GM18858 (cell line): ENCODE data around the gene RAC3.

Experiments used
- ATAC-seq: cut with Tn5 transposase; IDR thresholded peaks from one replicate; pipeline ENCODE4 v1.9.1; 2021; ENCODE audit not compliant: unreplicated experiment

The RAC3 gene

DNA sequence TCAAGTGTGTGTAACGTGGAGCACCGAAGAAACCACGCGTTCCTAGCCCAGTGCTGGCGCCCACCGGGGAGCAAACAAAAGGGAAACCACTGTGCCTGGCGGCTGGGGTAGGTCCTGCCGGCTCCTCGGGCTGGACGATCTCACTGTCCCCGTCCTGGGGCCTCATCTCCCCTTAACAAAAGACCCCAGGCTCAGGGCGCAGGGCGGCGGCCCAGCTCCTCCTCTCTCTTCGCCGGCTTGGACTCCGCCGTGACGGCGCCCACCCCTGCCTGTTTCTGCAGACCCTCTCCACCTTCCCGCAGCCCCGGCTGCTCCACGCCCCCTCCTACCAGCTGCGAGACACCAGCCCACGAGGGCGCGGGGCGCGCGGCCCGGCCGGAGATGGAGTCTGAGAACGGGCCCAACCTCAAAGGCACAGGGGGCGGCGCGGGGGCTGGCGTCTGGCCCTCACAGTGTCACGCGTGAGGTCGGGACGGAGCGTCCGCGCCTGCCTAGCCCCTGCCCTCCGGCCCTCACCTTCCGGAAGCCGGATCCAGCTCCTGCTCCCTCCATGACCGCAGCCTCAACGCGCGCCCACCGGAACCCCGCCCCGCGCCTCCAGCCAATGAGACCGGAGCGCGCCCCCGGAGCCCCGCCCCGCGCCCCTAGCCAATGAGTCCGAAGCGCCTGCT lies 9.0 kb upstream of the RAC3 start, which contains the start of gene CENPX:
Gene CENPX, minus strand, starts transcription at position 569 of the 671 bp plus-strand sequence. Its CDS starts 17 bp downstream, at position 552.
- no peak for ATAC-seq

DNA sequence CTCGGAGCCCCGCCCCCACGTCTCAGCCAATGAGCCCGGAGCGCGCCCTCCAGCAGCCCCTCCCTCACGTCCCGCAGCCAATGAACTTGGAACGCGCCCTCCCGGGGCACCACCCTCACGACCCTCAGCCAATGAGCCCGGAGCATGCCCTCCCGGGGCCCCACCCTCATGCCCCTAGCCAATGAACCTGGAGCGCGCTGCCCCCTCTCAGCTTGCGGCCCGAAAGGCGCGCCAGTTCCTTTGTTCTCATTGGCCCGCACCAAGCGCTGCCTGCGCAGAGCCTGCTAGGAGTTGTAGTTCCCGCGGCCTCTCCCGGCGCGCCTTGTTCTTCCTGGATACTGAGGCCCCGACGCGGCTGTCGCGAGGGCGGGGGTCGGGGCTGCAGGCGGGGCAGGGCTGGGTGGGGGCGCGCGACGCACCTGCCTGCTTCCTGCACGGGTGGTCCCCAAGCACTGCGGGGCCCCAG lies 8.5 kb upstream of the RAC3 start, which contains the start of gene LRRC45:
Gene LRRC45, plus strand, starts transcription at position 325 of the 466 bp plus-strand sequence. CDS start 339 bp downstream, outside the sequence.
- ATAC-seq, result peak; percentile 75

DNA sequence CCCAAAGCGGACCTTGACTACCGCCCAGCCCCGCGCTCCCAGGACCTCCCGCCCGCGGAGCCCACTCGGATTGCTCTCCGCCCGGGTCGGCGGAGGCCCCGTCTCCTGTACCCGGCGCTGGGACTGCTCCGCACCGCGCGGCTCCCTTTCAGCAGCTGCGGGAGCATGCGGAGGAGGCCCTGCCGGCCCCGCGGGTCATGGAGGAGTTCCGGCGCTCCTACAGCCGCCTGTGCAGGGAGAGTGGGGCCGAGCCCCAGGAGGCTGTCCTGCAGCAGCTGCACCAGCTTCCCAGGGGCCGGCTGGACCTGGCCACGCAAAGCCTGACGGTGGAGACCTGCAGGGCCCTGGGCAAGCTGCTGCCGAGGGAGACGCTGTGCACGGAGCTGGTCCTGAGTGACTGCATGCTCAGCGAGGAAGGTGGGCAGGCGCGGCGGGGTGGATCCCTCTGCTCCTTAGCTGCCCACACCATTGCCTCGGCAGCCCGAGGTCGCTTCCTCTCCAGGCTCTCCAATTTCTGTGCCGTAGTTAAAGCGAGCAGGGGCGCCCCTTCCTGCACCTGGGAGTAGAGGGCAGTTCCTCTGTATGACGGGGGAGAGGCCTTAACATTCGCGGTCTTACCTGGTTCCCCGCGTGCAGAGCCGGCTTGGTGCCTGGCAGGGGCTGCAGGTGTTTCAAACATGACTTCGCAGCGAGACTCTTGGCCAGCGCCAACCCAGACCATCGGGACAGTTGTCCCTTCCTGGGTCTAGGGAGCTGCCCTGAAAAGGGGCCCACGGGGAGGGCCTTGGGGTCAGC lies 7.8 kb upstream of the RAC3 start:
- peak; percentile 2 for ATAC-seq

DNA sequence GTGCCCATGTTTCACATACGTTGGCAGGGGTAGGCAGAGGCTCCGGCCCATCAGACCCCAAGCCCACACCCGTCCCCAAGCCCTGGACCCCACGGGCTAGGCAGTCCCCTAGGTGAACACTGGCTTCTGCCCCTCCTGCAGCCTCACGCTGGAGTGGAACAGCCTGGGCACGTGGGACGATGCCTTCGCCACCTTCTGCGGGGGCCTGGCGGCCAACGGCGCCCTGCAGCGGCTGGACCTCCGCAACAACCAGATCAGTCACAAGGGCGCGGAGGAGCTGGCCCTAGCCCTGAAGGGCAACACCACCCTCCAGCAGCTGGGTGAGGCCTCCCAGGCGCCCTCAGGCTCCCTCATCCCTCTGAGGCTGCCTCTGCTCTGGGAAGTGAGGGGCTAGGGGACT lies 6.6 kb upstream of the RAC3 start:
- no peak for ATAC-seq

DNA sequence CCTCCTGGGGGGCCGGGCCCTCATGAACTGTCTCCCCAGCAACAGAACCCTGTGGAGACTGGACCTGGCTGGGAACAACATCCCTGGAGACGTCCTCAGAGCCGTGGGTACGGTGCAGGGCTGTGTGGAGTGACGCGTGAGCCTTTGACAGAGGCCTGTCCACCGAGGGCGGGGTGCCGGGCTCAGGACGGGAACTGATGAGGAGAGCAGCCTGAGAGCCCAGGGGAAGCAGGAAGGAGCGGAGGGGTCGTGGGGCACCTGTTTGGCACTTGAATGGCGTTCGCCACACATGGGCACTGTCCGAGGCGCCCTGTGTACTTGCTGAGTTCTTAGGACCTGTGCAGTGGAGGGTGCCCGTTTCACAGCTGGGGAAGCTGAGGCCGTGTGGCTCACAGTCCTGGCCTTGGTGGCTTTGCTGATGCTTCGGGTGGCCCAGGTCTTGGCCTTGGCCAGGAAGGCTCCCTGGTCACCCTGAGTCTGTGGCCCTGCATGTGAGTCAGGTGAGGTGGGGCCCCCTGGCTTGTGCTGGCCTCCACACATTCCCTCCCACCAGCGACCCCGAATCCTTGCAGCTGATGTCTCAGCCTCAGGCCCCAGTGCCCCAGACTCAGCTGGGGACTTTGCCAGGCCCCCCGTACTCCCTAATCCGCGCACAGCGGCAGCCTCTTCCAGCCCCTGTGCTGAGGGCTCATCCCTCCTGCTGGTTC lies 5.9 kb upstream of the RAC3 start:
- ATAC-seq, result no peak

DNA sequence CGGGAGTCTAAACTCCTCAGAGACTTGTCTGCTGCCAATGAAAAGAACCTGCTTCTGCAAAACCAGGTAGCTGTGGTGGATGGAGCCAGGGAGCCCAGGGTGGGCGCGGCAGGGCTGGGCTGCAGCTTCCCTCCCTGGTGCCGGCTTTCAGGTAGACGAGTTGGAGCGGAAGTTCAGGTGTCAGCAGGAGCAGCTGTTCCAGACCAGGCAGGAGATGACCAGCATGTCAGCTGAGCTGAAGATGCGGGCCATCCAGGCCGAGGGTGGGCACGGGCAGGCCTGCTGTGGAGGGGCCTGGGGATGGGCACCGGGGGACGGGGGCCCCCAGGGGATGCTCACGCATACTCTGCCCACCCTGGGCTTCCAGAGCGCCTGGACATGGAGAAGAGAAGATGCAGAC lies 3.2 kb upstream of the RAC3 start:
- no peak for ATAC-seq

DNA sequence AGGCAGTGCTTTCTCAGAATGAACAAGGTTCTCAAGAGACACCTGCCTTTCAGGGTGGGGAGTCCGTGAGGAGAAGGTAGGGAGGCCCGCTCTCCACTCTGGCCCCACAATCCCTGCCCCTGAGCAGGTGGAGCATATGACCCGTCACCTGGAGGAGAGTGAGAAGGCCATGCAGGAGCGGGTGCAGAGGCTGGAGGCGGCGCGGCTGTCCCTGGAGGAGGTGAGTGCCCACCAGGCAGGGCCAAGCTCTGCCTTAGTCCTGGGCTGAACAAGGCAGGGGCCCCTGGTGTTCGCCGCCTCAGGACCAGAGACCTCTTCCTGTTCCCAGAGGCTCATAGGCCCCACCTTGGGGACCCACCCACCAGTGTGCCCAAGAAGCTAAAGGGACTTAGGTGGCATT lies 2.5 kb upstream of the RAC3 start:
- ATAC-seq, result no peak

DNA sequence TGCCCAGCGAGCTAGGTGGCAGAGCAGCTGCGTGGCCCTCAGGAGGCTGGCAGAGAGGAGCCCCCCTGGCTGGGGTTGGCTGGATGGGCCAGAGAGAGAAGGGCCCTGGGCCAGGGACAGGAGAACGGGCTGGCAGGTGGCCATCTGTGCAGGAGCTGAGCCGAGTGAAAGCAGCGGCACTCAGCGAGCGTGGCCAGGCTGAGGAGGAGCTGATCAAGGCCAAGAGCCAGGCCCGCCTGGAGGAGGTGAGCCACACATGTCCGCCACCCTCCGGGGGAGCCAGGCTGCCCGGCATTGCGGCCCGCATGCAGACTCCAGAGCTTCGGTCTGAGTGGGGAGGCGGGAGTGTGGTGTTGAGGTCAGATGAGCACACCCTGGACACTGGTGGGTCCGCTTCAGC lies 2.1 kb upstream of the RAC3 start:
- ATAC-seq, result no peak

DNA sequence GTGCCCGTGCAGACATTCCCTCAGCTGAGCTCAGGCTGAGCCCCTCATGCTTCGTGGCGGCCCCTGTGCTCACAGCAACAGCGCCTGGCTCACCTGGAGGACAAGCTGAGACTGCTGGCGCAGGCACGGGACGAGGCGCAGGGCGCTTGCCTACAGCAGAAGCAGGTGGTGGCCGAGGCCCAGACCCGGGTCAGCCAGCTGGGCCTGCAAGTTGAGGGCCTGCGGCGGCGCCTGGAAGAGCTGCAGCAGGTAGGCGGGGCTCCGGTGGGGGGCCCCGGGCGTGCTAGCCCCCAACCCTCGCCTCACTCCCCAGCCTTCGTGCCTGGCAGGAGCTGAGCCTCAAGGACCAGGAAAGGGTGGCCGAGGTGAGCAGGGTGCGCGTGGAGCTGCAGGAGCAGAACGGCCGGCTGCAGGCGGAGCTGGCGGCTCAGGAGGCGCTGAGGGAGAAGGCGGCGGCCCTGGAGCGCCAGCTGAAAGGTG lies 1.4 kb upstream of the RAC3 start:
- ATAC-seq, result no peak

DNA sequence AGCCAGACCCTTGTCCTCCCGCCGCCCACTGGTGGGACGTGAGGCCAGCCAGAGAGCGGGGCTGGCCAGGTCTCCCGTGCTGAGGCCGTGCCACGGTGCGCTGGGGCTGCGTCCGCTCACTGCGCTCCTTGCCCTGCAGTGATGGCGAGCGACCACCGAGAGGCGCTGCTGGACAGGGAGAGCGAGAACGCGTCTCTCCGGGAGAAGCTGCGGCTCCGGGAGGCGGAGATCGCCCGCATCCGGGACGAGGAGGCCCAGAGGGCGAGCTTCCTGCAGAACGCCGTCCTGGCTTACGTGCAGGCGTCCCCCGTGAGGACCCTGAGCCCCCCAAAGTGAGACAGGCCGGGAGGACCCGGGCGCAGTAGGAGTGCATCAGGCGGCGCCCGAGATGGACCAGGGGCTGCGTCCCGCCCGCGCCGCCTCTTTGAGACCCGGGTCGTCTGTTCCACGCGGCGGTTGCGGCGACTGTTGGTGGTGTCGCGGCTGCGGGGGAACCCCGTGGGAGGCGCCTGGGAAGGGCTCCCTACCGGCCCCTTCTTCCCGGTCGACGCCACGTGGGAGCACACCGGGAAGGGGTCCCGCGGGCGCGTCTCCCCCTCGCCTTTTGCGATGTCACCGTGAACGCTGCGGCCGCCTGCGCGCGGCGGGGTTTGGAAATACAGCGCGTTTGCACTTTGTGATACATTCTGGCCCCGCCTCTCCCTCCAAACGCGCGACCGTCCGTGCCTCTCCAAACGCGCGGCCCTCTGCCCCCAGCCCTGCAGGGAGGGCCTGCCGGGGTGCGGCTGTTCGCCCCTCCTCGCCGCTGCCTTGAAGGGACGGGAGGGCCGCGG lies 792 bp upstream of the RAC3 start:
- ATAC-seq, result no peak

DNA sequence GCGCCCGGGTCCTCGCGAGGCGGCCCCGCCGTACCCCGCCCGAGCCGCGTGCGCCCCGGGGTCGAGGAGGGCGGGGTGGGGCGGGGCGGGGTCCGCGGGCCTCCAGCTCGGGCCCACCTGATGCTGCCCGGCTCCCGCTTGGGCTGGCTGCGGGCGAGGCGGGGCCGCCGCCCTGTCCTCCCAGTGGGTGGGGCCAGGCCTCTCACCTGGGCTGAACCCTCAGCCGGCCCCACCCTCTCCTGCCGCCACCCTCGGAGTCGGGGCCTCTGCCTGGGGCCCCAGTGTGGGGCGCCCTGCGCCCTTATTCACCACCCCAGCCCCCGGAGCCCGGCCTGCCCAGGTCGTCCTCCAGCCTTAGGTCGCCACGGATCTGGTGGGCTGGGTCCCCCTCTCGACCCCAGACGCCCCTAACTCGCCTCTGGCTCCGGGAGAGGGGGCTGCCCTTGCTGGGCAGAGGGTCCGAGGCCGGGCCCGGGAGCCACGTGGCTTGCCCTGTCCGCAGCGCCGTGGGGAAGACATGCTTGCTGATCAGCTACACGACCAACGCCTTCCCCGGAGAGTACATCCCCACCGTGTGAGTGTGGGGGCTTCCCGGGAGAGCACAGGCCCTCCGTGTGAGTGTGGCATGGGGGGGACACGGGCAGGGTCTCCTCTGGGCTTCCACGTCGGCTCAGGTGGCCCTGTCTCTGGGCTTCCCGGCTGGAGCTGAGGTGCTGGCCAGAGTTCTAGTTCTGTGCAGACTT lies 578 bp downstream of the RAC3 start:
- no peak for ATAC-seq

DNA sequence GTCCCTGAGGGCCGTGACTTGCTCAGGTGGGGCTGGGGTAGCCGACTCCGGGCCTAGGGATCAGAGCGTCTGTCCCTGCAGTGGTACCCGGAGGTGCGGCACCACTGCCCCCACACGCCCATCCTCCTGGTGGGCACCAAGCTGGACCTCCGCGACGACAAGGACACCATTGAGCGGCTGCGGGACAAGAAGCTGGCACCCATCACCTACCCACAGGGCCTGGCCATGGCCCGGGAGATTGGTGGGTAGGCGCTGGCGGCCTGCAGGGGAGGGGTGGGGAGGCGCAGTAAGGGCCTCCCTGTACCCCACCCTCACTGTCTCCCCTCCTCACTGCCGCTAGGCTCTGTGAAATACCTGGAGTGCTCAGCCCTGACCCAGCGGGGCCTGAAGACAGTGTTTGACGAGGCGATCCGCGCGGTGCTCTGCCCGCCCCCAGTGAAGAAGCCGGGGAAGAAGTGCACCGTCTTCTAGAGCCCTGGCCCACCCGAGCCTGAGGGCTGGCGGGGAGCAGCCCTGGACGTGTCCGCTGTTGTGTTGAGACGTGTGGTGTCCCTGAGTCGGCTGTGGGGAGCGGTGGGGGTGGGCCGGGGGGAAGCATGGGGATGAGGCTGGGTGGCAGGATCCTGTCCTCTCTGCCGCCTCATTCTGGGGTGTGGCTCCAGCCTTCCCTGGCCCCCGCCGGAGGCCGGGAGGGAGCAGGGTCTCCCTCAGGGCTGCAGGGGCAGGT lies 2.0 kb downstream of the RAC3 start:
- no peak for ATAC-seq

DNA sequence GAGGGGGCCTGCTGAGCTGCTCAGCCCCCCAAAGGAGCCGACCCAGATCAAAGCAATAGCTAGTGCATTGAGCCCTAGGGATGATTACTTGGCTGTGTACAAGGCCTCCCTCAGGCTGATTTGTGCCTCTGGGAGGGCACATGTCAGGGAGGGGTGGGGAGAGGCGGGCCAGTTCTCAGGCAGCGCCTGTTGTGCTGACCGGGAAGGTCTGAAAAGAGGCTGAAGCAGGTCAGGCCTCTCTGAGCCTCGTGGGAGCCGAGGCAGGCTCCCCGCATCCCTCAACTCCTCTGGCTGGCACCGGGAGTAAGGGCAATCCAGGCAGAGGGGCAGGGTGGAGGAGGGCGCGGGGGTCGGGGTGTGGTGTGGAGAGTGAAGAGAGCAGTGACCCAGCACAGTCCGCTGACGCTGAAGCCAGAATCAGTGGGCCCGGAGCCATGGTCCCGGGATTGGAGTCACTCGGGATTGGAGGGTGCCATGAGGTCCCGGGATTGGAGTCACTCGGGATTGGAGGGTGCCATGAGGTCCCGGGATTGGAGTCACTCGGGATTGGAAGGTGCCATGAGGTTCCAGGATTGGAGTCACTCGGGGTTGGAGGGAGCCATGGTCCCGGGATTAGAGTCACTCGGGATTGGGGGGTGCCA lies 3.0 kb downstream of the RAC3 start:
- ATAC-seq, result no peak

DNA sequence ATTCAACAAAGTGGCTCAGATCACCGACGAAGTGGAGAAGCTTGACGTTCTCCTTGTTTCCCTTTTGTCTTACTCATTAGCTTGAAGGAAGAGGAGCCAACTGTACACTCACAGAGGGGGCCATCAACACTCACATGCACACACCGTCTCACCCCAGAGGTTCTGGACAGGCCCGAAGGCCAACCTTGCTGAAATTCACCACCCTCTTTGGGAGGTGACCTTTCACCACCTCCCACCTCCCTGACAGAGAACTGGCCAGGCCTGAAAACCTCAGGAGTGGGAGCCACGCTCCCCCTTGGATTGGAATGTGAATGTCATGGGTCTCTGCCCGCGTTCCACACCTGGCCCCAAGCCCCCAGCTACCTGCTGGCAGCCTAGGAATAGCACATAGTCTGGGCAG lies 4.0 kb downstream of the RAC3 start:
- ATAC-seq, result no peak

DNA sequence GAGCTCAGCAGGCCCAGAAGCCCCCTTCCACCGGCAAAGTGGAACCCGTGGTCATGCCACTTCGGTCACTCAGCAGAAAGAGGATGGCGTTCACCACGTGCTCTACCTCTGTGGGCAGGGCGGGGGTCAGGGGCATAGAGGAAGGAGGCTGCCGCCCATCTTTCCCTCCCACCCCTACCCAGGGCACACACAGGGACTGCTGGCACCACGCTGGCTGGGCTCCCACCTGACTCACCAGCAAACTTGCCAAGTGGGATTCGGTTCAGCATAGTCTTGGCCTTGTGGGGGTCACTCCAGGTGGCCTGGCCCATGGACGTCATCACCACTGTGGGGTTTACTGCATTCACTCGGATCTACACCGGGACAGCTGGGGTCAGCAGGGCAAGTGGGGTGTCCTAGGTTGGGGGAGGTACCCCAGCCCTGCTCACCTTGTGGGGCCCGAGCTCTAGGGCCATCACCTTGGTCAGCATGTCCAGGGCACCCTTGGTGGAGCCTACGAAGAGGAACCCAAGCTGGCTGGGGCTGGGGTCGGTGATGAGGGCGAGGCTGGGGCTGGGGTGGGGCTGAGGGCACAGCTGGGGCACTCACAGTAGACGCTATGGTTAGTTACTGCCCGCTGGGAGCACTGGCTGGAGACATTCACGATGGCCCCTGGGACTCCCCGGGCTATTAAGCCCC lies 4.6 kb downstream of the RAC3 start:
- ATAC-seq, result no peak

DNA sequence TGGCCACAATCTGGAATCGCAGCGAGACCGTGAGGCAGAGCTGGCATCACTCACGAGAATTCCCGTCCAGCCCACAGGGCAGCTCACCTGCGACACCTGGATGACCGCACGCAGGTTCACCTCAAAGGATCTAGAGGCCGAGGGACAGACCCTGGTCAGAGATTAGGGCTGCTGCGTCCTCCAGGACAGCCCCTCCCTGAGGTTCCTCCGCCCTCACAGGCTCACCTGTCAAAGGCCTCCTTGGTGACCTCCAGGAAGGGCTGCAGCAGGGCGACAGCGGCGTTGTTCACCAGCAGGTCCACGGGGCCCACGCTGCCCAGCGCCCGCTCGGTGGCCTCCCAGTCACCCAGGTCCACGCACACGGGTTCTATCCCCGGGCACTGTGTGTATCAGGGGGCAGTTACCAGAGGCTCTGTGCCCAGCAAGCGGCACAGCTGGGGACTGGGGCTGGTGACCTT lies 5.2 kb downstream of the RAC3 start:
- ATAC-seq, result no peak

DNA sequence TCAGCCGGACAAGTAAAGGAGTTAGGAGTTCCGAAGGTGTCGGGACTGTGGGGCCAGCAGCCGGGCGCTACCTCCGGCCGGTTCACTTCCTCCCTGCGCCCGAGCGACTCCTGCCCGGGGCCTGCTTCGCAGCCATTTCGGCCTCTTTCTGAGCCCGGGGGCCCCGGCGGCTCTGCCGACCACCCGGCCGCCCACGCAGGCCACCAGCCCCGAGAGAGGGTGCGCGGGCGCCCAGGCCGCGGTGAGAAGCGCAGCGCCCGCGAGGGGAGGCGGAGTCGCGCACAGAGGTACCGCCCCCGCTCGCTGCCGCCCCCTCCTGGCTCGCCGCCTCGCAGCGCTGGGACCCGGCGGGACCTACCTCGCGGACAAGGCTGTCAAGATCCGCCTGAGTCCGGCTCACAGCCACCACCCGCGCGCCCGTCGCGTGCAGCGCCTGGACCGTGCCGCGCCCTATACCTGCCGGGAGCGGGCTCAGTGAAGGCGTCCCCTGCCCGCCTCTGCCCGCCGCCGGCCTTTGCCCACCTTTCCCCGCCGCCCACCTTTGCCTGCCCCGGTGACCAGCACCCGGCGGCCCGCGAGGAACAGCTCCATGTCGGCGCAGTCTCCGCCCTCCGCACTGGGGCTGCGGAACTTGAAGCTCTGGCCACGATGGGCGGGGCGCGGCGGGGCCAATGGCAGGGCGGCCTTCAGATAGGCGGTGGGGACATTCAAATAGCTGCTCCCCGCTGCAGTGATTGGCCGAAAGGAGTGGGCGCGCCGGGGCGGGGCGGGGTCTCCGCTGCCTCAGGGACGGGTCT lies 5.8 kb downstream of the RAC3 start, which contains the start of gene DCXR:
Gene DCXR, minus strand, starts transcription at position 606 of the 797 bp plus-strand sequence. Its CDS starts 15 bp downstream, at position 591.
- ATAC-seq, result peak; percentile 67
